ENCODE measurements around the gene NAP1L4.
"Not testable (repeated sequence)": the region's sequence is repeated elsewhere in the genome, so short reads cannot be mapped to it uniquely, and the experiment has no call there.

NAP1L4 gene

DNA sequence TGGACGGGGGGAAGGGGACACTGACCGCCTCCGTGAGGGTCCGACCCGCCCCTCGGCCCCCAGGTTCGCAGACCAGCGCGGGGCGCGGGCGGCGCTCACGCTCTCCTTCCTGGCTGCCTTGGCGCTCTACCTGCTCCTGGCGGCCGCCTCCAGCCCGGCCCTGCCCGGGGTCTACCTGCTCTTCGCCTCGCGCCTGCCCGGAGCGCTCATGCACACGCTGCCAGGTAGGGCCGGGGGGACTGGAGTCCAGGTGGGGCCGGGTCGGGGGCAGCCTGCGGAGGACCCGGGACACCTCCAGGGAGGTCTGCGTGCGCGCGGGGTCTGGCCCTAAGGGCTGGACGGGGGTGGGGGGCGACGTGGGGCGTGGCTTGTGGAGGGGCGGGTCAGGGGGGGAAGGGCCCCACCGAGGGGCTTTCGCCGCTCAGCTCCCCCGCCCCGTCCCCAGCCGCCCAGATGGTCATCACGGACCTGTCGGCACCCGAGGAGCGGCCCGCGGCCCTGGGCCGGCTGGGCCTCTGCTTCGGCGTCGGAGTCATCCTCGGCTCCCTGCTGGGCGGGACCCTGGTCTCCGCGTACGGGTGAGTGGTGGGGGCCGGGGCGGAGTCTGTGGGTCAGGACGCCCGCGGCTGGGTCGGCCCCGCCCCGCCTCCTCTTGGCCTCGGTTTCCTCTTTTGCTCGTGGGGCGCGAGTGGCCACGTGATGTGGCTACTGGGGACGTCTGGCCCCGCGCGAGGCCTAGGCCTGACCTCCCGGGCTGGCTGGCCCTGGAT, 82.8 kb downstream of the NAP1L4 start:
- DNase-seq (ENCODE audit: low read depth in 2 of 2) = no peak

DNA sequence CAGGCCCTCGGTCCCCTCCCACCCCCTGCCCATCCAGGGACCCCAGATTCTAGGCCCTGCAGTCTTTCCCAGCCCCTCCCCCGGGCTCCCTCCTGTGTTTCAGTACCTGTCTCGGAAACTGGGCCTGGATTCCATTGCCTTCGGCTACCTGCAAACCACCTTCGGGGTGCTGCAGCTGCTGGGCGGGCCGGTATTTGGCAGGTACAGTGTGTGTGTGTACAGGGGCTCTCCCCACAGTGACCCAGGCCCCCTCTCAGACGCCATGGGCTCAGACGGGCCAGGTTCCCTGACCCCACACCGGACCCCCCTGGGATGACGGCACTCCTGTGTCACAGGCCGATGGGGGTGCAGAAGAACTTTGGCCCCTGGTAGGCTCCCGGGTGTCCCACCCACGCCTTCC, 84.0 kb downstream of the NAP1L4 start:
- DNase-seq (ENCODE audit: low read depth in 2 of 2) = no peak

DNA sequence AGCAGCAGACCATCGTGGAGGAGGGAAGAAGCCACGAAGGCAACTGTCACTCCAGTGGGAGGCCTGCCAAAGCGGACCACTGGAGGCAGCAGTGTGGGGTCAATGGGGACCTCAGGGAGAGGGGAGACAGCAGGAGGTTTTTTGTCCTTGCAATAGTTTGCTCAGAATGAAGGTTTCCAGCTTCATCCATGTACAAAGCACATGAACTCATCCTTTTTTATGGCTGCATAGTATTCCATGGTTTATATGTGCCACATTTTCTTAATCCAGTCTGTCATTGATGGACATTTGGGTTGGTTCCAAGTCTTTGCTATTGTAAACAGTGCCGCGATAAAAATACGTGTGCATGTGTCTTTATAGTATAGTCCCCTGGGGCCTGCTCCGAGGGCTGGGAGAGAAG, 86.8 kb downstream of the NAP1L4 start:
- not testable (repeated sequence) for DNase-seq (ENCODE audit: low read depth in 2 of 2)

DNA sequence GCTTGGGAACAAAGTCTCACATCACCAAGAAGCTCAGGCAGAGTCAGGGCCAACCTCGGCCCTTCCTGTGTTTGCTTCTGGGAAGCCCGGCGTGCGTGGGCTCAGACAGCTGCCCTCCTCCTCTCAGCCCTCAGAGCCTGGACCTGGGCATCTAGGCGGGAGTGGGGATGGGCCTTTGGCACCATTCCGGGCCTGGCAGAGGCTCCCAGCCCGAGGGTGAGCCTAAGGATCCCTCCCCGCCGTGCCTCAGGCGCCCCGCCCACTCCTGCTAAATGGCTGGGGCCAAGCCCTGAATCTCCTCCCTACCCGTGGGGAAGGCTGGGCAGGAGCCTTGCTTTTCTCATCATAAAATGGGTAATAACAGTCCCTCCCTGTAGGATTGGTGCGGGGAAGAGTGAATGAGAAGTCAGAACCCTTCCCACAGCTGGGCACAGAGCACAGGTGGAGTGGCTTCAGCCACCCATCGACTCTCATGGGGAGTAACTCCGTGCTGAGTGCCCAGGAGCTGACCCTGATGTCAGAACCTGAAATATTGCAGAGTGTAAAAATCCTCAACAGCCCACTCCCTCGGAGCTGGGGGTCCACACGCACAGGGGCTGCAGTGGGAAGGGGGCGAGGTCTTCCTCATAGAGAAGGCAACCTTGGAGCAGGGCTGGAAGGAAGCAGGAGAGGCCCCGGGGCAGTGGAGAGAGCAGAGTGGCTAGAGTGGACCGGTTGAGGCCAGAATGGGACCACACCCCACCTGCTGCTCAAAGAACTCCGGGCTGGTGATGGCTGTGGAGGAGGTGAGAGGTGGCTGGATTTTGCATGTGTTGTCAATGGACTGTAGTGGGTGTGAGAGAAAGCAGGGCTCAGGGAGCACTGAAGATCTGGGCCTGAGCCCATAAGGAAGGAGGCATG, 87.7 kb downstream of the NAP1L4 start:
- DNase-seq (ENCODE audit: low read depth in 2 of 2) = no peak

DNA sequence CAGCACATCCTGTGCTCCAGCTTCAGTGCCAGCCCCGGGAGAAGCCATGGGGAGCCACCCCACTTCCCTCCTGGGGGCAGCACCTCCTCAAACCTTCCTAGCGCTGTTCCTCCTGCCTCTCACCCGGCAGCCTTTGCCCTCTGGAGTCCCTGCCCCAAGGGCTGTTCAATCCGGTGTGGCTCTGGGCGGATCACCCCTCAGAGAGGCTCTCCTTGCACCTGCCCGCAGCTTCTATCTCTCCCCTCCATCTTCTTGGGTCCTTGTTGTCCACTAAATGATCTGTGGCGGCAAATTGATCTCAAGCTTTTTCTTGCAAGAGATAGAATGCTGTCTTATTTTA, 88.5 kb downstream of the NAP1L4 start:
- no peak for DNase-seq (ENCODE audit: low read depth in 2 of 2)

DNA sequence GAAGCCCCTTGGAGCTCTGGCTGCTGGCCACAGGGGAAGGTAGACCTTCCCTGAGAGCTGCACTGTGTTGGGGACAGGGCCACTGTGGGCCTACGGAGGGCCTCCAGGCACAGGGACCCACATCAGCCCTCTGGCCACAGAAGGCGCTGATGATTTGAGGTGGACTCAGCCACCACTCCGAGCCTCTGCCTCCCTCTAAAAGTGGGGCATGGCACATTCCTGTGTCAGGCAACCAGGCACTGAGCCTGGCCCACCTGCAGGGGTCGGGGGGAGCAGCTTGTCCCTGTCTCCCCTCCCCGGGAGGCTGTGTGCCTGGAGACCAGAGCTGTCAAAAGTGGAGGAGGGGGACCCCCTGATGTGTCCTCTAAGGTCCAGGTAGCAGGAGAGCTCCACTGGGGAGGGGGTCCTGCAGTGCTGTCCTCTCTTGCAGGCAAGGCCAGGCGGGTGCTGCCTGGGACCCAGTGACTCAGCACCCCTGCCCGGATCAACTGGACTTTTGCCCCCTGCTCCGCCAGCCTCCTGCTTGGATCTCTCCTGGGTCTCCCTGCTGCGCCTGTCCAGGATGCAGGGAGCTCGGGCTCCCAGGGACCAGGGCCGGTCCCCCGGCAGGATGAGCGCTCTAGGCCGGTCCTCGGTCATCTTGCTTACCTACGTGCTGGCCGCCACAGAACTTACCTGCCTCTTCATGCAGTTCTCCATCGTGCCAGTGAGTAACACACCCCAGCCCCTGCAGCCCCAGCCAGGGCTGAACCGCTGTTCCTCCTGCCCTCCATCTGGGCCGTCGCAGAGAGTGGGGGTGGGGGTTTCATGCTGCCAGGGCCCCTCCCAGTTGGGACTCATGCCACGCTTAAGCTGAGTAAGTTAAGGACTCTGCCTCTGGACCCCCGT, 89.1 kb downstream of the NAP1L4 start:
- DNase-seq (ENCODE audit: low read depth in 2 of 2) = no peak

DNA sequence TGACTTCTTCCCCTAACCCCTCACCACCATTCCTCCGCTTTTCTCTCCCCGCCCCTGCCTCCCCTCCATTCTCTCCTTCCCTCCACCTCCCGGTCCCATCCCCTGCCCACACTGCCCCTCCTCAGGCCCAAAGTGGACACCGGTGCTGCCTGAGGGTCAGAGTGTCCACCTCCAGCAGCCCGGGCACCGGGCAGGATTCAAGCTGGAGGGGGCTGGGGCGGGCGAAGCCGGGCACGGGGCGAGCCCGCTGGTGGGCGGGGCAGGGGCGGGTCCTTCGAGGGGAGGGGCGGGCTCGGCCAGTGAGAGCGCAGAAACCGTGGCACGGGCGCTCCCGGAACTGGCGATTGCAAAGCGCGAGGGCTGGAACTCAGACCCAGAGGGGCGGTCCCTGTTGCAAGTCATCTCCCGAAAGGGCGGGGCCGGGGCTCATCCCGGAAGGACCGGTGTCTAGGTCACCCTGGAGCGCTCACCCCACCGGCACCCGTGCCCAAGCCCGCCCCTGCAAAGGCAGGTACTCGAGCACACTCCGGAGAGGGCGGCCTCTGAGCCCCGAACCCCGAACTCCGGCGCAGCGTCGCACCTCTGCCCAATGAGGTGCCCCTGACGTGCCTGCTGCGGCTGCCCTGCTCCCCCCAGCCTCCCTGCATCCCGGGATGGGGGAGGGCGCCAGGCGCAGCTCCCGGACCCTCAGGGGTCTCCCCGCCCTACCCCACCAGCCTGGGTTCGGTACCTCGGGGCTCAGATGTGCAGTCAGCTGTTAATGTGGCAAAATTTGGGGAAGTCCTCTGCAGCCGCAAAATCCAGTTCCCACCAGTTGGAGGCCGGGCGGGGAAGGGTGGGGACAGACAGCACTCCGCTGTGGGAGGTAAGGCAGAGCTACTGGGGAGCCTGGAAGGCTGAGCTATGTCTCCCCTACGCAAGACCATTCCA, 90.0 kb downstream of the NAP1L4 start:
- DNase-seq (ENCODE audit: low read depth in 2 of 2) = peak; percentile 82 to 96

DNA sequence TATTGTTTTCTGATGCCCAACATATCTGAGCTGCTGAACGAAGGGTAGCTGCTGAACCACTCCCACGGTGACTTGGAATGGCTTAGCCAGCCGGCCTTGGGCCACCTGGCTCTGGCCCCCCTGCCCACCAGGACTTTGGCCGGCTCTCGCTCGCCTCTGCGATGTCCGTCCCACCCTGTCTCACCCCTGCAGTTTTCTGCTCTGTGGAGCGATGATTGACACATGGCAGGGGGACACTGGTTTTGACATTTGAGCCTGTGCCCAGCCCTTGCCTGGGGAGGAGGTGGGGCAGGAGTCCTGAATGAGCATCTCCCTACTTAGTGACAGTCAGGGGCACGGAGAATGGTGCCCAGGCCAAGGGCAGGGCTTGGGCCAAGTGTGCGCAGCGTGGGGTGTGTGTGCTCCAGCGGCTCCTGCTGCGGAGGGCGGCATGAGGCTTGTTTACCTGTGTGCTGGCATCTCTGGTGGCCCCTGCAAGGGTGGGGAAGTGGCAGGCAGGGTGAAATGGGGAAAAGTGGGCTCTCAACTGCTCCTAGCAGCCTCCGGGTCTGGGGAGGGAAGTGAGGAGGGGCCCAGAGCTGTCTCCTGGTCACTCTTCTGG, 90.8 kb downstream of the NAP1L4 start:
- DNase-seq (ENCODE audit: low read depth in 2 of 2) = no peak

DNA sequence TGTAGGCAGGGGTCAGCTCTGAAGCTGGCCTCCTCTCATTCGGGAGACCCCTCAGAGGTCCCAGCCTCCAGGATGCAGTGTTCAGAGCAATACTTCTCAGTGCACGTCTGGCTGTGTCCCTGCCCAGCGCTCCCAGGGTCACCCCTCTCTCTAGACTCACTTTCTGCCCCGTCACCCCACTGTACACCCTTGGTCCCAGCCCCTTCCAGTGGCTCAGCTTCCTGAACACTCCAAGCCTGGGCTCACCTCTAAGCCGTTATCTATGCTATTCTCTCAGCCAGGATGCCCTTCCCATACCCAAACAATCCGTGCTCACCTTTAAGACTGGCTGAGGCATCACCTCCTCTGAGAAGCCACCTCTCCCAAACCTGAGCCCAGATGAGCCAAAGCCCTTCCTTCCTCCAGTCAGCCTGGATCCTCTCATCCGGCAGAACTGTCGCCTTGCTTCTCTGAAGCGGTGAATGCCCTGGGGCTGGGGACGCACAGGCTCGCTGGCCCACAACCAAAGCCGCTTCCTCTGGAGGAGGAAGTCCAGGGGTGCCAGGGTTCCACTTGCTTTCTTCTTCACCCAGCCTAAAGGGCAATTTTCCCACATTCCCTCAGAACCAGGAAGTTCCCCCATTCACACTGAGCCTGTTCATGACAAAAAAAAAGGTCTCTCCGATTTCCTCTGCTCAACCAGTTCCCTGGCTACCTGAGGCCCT, 92.9 kb downstream of the NAP1L4 start:
- DNase-seq (ENCODE audit: low read depth in 2 of 2) = no peak

DNA sequence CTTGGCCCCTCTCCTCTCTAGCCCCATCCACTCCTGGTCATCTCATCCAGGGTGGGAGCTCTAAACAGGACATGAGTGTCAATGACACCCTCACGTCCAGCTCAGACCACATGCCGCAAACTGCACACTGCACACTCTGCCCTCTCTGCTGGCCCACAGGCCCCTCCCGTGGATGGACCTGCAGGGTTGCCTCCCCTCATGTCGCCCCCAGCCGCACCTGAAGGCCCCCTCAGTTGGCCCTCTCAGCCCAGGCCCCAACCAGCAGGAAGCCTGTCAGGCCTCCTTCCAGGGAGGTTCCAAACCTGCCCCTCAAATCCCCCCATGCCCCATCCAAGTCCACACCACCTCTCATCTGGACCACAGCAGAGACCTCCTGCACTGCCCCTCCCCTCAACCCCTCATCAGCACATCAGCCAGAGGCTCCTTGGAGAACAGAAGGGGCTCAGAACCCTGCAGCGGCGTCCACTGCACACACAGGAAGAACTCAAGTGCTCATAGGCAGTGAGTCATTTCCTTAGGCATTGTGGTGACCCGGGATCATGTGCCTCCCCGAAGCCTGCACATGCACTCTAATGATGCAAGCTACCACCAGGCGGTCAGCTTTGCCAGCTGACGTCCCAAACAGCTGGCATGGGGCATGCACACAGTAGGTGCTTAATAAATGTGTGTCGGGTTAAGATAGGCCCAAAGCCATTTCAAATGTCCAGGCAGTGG, 93.6 kb downstream of the NAP1L4 start:
- peak in 1 of 2 experiments; percentile 27 for DNase-seq (ENCODE audit: low read depth in 2 of 2)

DNA sequence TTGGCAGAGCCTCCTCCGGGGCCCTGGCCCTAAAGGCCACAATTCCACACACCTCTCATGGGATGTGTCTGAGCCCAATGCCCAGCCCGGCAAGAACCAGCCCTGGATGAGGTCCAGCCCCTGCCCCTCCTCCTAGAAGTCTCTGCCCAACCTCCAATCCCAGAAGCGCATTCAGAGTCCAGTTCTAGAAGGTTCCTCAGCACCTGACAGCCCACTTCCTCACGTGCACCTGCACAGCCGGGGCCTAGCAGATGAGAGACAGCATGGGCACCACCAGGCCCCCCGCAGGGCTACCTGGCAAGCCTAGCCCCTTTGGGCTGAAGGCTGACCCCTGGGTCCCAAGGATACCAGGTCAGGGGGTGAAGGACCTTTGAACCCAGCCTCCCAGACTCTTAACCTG, 95.1 kb downstream of the NAP1L4 start:
- DNase-seq (ENCODE audit: low read depth in 2 of 2) = no peak

DNA sequence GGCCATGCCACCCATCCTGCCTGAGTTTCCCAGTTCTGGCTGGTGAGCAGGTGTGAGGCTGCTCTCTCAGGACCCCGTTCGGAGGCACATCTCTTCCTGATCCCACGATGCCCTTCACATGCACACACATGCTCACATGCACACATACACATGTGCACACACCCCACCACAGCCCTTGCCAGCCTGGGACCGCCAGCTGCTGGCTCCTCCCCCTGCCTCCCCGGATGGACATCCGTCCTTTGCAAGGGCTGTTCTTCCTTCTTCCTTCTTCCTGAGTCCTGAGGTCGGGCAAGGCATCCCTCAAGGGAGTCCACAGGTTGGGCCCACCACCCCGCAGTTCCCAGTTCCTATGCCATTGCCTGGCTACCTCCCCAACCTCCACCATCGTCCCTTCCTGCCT, 96.1 kb downstream of the NAP1L4 start:
- DNase-seq (ENCODE audit: low read depth in 2 of 2) = no peak
